GM10266 (cell line): Measurements from ENCODE around the gene URAD.
A peak's percentile ranks its signal among the peaks of the same experiment; 100 is the strongest.

ENCODE experiments used
- DNase-seq: peaks from one replicate; pipeline ENCODE4 v3.0.0; 2012; ENCODE audit errors: extremely low spot score
- CTCF ChIP-seq: IDR thresholded peaks from 2 replicates; pipeline ENCODE4 v1.5.1; 2012; ENCODE audit warnings: mild to moderate bottlenecking, low read depth; ENCODE audit not compliant: control insufficient read depth, insufficient read depth; ENCODE audit errors: missing control alignments

URAD gene

GRCh38 chr13:27969082-27969865 lies 19.2 kb downstream of the URAD start, which contains the start of gene CDX2:
Gene CDX2, minus strand, starts transcription at chr13:27969315. Its CDS starts 309 bp downstream, at chr13:27969006.
- peak; percentile 42 for DNase-seq
- TF ChIP-seq CTCF = no peak

- TF ChIP-seq CTCF = no peak
- DNase-seq = peak; percentile 36
Observed at GRCh38 chr13:27968316-27969081, 20.0 kb downstream of the URAD start.

- TF ChIP-seq CTCF = no peak
Observed at GRCh38 chr13:27967736-27968315, 20.7 kb downstream of the URAD start.

GRCh38 chr13:27967203-27967735 lies 21.2 kb downstream of the URAD start:
- peak; percentile 46 for DNase-seq
- no peak for TF ChIP-seq CTCF

More at GRCh38 chr13:27967736-27968315, 20.7 kb downstream of the URAD start:
- peak; percentile 32 for DNase-seq

GRCh38 chr13:27966641-27967202 lies 21.8 kb downstream of the URAD start:
- DNase-seq = no peak

More at GRCh38 chr13:27966641-27967202, 21.8 kb downstream of the URAD start:
- TF ChIP-seq CTCF = no peak
